ENCODE results near the gene TSPYL4.

- no peak for TF ChIP-seq CTCF (IDR thresholded peaks at IDR 0.05; ENCODE audit: insufficient read depth, low read depth, low read length)
- no peak for TF ChIP-seq EZH2 (IDR thresholded peaks at IDR 0.05; ENCODE audit: insufficient read depth, low read length)
Measured at GRCh38 chr6:116214681-116215080, 39.2 kb downstream of the TSPYL4 start.
